A172 (cell line): ENCODE results near the gene XPO1. TPM values are rescaled to one million over a fixed set of nuclear protein-coding genes. Genes with fewer than 3 reads are reported as not detected.
A peak's percentile ranks its signal among the peaks of the same experiment; 100 is the strongest.
"Not testable (repeated sequence)": the region's sequence is repeated elsewhere in the genome, so short reads cannot be mapped to it uniquely, and the experiment has no call there.

ENCODE experiments used
- DNase-seq: peaks from one replicate; pipeline ENCODE4 v3.0.0-alpha.2; 2015; ENCODE audit warnings: low spot score
- total RNA-seq: library from RNA; depleted of rRNA; stranded (reverse); fragments of >200 nt; shearing (Covaris generic); gene quantifications from 2 replicates; pipeline ENCODE4 v1.2.3, GENCODE V29; 2014

XPO1 gene
- total RNA-seq, 1 experiment from 2014 or later = 273 TPM

DNA sequence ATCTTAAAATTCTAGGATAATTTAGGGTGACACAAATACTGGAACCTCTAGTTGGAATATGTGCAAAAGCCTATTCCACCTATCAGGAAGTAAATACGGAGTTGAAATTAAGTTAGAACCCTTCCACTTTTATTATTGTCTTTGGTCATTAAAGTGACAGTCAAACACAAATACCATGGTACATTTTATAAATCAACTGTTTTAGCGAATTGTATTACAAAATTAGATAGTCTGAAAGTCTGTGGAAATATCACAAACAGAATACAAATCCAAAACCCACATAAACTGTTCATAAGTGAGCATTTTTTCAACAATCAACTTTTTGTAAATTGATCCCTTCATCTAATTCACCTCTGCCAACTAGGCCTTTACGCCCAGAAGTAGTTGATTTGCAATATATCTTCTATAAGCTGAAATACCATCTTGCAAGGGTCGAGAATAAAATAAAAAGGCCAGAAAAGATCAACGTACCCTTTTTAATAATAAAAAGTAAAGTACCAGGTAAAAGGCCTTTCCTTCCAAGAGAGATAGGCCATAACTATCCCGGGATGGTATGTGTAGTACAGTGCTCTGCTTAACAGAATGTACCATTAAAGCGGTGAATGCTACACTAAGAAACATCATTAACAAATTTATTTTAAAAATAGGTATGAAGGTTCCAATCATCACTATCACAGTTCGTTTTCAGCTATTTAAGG lies 68.6 kb downstream of the XPO1 start:
- peak; percentile 16 for DNase-seq

DNA sequence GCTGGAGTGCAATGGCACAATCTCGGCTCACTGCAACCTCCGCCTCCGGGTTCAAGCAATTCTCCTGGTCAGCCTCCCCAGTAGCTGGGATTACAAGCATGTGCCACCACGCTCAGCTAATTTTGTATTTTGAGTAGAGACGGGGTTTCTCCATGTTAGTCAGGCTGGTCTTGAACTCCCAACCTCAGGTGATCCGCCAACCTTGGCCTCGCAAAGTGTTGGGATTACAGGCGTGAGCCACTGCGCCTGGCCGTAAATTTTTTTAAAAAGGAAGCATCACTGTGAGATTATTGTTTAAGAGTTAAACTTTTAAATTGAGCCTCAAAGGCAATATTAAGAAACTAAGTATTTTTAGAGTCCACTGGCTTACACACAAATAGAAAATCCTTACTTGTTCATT lies 69.9 kb downstream of the XPO1 start:
- DNase-seq = not testable (repeated sequence)

DNA sequence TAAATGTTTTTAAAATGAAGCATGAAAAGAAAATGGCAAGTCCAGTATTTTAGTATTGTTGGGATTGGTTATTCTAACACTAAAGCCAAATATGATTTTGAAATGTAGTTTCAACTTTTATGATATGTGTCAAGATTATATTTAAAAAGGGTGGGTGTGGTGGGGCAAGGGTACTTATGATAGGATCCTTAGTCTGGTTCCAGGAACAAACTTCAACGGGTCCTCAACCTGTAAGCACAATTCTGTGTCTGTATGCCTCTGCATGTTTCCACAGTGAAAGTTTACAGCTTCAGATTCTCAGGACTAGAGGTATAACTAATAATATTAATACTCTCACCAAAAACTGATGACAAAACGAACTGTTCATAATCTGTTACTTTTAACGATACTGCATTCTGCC lies 73.1 kb downstream of the XPO1 start:
- no peak for DNase-seq

DNA sequence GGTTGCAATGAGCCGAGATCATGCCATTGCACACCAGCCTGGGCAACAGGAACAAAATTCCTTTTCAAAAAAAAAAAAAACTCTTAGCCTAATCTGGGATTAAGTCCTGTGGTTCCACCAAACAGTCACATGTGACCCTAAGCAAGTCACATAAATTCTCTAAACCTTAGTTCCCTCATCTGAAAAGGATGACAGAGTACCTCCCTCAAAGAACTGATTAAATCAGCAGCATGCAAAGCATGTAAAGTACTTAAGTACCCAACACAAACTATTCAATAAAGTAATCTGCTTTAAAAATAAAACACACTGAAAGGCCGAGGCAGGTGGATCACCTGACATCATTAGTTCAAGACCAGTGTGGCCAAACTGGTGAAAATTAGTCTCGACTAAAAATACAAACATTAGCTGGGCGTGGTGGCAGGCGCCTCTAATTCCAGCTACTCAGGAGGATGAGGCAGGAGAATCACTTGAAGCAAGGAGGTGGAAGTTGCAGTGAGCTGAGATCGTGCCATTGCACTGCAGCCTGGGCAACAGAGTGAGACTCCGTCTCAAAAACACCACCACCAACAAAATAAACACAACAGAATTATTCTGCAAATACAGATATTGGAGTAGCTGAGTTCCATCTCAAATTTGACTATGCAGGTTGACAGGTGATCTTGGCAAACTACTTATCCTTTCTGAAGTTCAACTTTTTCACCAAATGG lies 74.2 kb downstream of the XPO1 start:
- DNase-seq = no peak

DNA sequence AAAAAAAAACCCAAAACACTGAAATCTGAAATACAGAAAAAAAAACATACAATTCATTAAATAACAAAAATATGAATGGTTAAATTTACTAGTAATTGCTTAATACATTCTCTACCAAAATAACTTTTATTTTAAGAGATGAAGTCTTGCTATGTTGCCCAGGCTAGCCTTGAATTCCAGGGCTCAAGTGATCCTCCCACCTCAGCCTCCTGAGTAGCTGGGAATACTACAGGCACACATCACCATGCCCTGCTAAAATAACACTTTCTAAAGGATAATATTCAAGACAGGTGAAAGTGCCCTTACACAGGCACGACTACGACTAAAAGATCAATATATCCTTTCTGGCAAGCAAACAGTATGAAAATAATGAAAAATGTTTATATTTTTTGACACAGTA lies 76.8 kb downstream of the XPO1 start:
- no peak for DNase-seq

DNA sequence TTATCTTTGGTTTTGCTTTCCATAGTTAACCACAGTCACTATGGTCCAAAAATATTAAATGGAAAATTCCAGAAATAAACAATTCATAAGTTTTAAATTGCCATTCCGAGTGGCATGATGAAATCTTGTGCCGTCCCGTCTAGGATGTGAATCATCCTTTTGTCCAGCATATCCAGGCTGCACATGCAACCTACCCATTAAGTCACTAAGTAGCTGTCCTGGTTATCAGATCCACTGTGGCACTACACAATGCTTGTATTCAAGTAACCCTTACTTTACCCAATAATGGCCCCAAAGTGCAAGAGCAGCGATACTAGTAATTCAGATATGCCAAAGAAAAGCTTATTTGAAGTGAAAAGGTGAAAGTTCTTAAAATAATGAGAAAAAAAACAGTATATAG lies 78.0 kb downstream of the XPO1 start:
- peak; percentile 58 for DNase-seq

DNA sequence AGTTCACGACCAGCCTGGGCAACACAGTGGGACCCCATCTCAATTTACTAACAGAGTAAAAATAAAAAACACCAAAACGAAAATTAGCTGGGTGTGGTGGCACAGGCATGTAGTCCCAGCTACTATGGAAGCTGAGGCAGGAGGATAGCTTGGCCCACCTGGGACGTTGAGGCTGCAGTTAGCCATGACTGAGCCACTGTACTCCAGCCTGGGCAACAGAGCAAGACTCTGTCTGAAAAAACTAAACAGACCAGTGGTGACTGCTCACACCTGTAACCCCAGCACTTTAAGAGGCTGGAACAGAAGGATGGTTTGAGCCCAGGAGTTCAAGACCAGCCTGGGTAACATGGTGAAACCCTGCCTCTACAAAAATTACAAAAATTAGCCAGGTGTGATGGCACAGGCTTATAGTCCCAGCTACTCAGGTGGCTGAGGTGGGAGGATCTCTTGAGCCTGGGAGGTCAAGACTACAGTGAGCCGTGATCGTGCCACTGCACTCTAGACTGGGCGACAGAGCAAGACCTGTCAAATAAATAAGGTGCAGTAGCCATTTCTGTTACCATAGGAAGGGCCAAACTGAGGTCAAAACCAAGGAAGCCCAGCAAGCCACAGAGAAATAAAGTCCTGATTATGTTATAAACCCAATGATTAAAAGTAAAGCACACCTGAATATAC lies 81.3 kb downstream of the XPO1 start:
- DNase-seq = no peak

DNA sequence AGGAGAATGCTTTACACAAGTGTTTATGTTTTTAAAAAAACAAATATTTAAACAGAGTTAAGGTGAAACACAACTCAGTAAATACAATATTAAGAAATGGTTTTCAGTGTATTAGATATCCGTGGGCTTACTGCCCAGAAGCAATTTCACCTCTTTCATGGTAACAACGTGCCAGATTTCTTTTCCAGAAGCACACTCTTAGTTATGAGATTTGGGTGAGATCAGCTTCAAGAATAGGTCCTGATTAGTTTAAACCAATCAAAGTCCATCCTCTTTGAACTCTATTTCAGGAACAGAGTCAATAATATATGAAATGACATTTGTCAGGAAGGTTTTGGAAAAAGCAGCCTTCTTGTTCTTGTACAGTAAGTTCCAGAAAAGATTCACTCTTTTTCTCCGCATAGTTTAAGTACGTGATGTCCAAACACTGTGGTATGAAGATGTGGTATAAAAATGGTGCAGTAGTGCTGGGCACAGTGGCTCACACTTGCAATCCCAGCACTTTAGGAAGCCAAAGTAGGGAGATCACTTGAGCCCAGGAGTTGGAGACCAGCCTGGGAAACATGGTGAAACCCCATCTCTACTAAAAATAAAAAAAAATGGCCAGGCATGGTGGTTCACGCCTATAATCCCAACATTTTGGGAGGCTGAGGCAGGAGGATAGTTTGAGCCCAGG lies 81.9 kb downstream of the XPO1 start:
- no peak for DNase-seq

DNA sequence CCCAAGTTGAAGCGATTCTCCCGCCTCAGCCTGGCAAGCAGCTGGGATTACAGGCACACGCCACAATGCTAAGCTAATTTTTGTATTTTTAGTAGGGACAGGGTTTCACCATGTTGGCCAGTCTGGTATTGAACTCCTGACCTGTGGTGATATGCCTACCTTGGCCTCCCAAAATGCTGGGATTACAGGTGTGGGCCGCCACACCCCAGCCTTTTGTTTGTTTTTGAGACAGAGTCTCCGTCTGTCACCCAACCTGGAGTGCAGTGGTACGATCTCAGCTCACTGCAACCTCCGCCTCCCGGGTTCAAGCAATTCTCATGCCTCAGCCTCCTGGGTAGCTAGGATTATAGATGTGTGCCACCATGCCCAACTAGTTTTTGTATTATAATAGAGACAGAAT lies 83.2 kb downstream of the XPO1 start:
- DNase-seq = not testable (repeated sequence)

DNA sequence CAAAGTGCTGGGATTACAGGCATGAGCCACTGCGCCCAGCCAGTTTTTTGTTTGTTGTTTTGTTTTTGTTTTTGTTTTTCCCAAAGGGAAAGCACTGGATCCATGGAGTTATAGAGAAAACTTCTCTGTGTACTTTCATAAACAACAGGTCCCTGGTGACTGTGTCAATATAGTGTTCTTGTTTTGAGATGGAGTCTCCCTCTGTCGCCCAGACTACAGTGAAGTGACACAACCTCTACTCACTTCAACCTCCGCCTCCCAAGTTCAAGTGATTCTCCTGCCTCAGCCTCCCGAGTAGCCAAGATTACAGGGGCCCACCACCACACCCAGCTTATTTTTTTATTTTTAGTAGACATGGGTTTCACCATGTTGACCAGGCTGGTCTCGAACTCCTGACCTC lies 83.8 kb downstream of the XPO1 start:
- DNase-seq = no peak

DNA sequence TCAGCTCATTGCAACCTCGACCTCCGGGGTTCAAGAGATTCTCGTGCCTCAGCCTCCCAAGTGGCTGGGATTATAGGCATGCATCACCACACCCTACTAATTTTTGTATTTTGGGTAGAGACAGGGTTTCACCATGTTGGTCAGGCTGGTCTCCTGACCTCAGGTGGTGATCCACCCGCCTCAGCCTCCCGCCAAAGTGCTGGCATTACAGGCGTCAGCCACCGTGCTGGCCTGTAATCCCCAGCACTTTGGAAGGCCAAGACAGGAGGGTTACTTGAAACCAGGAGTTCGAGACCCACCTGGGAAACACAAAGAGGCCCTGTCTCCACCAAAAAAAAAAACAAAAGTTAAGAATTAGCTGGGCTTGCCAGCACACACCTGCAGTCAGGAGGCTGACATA lies 85.8 kb downstream of the XPO1 start:
- DNase-seq = no peak

DNA sequence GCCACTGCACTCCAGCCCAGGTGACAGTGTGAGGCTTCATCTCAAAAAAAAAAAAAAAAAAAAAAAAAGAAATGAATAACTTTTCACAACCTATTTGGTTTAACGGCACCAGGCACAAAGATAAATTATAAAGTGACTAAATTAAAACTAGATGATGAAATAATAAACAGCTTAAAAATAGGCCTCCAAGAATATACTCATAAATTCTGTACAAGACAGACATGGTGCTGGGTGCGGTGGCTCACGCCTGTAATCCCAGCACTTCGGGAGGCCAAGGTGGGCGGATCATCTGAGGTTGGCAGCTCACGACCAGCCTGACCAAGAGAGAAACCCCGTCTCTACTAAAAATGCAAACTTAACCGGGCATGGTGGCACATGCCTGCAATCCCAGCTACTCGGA lies 87.0 kb downstream of the XPO1 start:
- DNase-seq = no peak

DNA sequence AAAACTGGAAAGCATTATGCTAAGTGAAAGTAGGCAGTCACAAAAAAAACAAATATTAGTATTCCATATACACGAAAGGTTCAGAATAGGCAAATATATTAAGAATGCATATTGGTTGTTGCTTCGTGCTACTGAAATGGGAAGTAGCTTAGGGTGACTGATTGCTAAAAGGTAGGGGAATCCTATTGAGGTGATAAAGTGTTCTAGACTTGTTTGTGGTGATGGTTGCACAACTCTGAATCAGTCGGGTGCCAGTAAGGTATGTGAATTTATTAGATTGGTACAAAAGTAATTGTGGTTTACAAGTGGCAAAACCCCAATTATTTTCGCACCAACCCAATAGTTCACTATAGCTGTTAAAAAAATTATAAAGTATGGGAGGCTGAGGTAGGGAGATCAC lies 88.0 kb downstream of the XPO1 start:
- DNase-seq = no peak

DNA sequence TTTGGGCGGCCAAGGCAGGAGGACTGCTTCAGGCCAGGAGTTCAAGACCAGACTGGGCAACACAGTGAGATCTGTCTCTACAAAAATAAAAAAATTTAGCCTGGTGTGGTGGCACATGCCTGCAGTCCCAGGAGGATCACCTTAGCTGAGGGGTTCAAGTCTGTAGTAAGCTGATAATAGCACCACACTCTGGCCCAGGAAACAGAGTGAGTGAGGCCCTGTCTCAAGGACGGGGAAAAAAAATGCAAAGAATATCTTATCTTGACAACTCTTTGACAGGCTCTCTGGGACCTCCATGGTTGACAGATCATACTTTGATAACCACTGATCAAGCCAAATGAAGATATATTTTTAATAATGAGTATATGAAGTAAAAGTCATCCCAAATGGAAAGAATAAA lies 89.9 kb downstream of the XPO1 start:
- DNase-seq = no peak

DNA sequence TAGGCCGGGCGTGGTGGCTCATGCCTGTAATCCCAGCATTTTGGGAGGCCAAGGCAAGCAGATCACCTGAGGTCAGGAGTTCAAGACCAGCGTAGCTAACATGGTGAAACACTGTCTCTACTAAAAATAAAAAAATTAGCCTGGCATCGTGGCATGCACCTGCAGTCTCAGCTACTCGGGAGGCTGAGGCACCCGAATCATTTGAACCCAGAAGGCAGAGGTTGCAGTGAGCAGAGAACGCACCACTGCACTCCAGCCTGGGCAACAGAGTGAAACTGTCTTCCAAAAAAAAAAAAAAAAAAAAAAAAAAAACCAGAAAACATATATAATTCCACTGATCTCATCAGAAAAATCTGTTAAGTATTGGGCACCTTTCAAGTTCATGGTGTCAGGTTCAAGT lies 91.2 kb downstream of the XPO1 start:
- not testable (repeated sequence) for DNase-seq

DNA sequence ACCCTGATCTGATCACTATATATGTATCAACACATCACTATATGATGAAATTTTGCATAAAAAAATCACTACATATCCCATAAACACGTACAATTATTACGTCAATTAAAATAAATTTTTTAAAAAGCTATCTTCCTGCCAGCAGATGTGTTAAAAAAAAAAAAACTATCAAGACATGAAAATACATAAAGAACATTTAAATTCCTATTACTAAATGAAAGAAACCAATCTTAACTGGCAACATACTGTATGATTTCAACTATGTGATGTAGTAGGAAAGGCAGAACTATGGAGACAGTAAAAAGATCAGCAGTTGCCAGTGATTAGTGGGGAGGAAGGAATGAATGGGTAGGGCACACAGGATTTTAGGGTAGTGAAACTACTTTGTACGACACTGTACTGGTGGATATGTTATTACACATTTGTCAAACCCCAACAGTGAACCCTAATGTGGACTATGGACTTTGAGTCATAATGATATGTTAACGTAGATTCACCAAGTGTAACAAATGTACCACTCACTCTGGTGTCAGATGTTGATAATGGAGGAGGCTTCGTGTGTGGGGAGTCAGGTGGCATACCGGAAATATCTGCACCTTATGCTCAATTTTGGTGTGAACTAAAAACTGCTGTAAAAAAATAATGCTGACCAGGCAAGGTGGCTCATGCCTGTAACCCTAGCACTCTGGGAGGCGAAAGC lies 94.7 kb downstream of the XPO1 start:
- no peak for DNase-seq

DNA sequence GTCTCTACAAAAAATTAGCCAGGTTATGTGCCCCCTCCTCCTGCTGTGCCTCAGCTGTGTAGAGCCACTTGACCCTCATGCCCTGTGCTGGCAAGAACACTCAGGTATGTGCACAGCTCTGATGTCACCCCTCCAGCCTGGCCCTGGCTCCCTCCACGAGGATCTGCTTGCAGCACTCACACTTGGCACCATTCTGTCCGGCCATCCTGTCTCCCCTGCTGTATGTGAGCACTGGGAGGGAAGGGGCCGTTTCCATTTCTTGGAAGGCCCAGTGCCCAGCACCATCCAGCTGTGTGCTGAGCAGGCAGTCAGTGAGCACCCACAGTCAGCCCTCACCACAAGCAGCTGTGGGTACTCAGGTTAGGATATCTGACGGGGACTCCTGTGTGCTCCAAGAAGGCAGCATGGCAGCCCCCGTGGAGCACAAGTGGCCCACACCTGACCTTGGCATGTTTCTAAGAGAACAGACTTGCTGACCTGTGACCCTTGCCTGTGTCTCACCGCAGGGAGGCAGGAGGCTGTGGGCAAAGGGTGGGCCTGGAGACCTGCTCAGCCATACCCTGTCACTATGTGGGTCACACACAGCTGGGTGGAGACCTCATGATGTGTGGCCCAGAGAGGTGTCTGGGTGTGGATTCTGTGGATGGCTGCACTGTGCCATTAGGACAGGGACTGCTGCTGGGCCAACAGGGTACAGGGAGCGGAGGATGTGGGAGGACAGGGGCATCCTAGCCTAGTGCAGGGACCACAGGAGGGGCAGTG lies 98.7 kb downstream of the XPO1 start:
- no peak for DNase-seq

DNA sequence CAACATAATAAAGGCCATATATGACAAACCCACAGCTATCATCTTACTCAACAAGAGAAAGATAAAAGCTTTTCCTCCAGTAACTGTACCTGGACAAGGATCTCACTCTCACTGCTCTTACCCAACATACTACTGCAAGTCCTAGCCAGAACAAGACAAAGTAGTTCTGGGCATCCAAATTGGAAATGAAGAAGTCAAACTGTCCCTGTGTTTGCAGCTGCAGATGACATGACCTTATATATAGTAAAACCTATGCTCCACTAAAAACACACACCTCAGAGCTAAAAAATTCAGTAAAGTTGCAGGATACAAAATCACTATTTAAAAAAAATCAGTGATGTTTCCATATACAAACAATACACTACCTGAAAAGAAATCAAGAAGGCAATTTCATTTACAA lies 99.5 kb downstream of the XPO1 start:
- DNase-seq = no peak

DNA sequence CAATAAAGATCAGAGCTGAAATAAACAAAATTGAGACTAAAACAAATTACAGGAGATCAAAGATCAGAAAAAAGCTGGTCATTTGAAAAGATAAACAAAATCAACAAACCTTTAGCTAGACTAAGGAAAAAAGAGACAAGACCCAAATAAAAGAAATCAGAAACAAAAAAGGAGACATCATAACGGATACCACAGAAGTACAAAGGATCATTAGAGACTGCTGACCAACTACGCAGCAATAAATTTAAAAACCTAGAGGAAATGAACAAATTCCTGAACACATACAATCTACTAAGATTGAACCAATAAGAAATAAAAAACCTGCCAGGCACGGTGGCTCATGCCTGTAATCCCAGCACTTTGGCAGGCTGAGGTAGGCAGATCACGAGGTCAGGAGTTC lies 101.0 kb downstream of the XPO1 start:
- no peak for DNase-seq

DNA sequence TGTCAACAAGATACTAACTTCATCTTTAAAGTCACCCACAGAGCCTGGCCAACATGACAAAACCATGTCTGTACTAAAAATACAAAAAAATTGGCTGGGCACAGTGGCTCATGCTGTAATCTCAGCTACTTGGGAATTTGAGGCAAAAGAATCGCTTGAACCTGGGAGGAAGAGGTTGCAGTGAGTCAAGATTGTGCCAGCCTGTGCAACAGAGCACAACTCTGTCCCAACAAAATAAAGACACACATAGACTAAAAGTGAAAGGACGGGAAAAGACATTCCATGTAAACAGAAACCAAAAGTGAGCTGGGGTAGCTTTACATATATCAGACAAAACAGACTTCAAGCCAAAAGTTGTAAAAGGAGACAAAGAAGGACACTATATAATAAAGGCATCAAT lies 102.1 kb downstream of the XPO1 start:
- DNase-seq = no peak

DNA sequence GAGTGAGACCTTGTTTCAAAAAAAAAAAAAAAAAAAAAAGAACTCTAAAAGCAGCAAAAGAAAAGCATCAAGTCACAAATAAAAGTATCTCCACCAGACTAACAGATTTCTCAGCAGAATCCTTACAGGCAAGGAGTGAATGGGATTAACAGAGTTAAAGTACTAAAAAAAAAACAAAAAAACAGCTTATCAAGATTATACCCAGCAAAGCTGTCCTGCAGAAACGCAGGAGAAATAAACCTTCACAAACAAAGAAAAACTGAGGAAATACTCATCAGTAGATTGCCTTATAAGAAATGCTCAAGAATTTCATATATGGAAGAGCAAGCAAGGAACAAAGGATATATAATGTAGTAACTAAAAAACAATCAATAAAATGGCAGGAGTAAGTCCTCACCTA lies 102.9 kb downstream of the XPO1 start:
- DNase-seq = no peak
